ENCODE data around the gene ITGA11.
A peak's percentile ranks its signal among the peaks of the same experiment; 100 is the strongest.

ITGA11 gene

DNA sequence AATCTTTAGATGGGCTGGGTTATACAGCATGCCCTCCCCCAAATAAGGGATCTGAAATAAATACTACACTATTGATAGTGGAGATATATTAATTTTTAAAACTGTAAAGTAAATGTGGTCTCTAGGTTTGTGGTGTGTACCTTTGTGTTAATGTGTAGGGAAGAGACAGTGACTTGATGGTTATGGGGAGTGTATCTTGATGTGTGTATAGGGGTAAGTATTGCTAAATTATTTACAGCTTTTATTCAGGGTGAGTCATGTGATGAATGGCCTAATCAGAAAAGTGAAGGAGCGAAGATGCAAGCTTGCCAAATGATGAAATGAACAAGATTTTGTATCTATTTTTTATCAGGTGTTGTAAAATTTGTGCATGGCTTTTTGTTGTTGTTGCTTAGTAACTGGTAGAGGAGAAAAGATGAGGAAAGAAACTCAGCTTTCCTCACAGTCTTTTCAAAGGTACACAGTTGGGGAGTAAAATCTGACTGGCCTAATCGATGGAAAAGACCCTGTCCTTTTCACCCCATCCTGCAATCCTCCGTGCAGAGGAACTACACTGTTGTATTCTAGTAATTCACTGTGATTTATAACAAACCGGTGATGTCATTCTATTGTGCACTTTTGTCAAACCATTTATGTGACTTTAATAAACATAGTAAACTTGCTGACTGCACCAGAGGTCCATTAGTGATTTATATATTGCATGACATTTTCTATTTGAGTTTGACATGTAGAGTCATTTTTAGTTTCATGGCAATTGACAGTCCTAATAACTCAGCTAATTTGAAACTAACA, 136.8 kb downstream of the ITGA11 start:
- no peak for DNase-seq
- in situ Hi-C loops (cut with HindIII; ENCODE audit: low pct_ligation_motif_present, low pct_unique_long_range_greater_than_20kb, low sequenced_read_pairs): no loop called here

DNA sequence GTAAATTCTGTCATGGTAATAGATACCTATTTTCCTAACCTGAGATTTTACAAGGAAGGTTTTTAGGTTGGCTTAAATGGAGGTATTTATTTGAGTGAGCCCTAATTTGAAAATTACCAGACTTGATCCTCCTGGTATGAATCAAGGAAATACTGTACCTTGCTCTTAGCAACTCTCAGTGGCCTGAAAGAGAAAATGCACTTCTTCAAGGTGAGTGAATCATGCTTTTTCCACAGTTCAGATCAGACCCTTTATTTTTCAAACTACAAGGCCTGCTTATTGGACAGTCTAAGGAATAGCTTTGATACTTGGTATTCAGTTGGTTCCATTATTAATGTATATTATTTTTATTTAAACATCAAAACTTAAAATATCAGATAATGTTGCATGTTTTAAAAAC, 139.0 kb downstream of the ITGA11 start:
- no peak for DNase-seq
- in situ Hi-C loops (cut with HindIII; ENCODE audit: low pct_ligation_motif_present, low pct_unique_long_range_greater_than_20kb, low sequenced_read_pairs): no loop called here

DNA sequence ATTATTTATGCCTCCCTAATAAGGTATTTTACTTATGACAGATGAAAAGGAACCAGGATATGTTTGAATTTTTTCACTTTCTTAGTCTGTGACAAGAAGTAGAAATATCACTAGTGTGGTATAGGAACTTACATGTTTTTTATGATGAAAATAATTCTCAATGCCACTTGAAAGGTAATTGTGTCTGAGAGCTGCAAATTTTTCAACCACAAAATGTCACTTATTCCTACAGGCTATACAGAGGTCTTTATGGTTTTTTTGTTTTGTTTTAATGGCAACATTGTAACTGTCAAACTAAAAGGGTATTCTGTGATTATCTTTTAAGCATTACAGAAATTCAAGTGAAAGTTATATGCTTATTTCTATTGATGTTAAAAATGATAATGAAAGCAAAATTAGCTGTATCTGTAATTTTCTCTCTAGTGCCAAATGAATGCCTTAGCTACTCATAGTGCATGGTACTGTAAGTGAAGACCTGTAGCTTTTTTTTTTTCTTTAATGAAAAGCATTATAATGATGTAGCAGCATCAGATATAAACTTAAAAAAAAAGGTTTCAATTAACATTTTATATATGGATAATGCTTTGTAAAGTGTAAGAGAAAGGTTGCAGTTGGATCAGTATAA, 139.7 kb downstream of the ITGA11 start:
- in situ Hi-C loops (cut with HindIII; ENCODE audit: low pct_ligation_motif_present, low pct_unique_long_range_greater_than_20kb, low sequenced_read_pairs): no loop called here
- DNase-seq: no peak

DNA sequence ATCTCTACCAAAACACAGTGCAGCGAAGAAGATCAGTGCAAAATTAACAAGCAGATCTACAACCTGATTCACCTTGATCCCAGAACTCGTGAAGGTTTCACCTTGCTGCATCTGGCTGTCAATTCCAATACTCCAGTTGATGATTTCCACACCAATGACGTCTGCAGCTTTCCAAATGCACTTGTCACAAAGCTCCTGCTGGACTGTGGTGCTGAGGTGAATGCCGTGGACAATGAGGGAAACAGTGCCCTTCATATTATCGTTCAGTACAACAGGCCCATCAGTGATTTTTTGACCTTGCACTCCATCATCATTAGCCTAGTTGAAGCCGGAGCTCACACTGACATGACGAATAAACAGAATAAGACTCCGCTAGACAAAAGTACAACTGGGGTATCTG, 141.2 kb downstream of the ITGA11 start:
- in situ Hi-C loops (cut with HindIII; ENCODE audit: low pct_ligation_motif_present, low pct_unique_long_range_greater_than_20kb, low sequenced_read_pairs): no loop called here
- no peak for DNase-seq

DNA sequence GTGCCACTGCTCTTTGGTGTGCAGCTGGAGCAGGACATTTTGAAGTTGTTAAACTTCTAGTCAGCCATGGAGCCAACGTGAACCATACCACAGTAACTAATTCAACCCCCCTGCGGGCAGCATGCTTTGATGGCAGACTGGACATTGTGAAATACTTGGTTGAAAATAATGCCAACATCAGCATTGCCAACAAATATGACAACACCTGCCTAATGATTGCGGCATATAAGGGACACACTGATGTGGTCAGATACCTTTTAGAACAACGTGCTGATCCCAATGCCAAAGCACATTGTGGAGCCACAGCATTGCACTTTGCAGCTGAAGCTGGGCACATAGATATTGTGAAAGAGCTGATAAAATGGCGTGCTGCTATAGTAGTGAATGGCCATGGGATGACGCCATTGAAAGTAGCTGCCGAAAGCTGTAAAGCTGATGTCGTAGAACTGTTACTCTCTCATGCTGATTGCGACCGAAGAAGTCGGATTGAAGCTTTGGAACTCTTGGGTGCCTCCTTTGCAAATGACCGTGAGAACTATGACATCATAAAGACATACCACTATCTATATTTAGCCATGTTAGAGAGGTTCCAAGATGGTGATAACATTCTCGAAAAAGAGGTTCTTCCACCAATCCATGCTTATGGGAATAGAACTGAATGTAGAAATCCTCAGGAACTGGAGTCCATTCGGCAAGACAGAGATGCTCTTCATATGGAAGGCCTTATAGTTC, 142.2 kb downstream of the ITGA11 start:
- in situ Hi-C loops (cut with HindIII; ENCODE audit: low pct_ligation_motif_present, low pct_unique_long_range_greater_than_20kb, low sequenced_read_pairs): no loop called here
- DNase-seq: no peak

DNA sequence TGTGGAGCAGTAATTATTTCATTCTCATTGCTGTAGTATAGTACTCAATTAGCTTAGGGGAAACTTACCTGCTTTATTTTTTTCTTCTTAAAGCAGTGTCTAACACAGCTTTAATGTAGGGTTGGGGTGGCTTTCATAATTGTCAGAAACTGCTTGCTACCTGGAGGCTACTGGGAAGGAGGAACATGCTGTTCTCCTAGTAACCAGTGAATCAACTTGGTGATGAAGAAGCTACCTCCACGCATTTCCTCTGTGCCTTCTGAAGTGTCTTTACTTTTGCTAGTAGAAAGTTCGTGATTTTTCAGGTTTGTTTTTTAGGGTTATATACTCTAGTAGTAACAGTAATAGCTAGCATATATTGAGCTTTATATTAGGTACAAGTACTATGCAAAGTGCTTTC, 142.9 kb downstream of the ITGA11 start:
- in situ Hi-C loops (cut with HindIII; ENCODE audit: low pct_ligation_motif_present, low pct_unique_long_range_greater_than_20kb, low sequenced_read_pairs): no loop called here
- DNase-seq: no peak

DNA sequence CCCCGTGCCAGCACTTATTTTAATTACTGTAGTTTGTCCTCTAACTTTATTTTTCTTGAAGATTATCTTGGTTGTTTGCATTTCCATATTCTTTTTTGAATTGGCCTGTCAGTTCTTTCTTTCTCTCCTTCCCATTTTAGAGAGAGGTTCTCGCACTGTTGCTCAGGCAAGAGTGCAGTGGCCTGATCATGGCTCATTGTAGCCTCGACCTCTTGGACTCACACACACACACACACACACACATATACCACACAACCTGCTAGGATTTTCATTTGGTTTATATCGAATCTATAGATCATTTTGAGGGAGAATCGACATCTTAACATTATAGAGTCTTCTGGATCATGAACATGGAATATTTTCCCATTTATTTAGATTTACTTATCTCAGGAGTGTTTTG, 145.7 kb downstream of the ITGA11 start:
- in situ Hi-C loops (cut with HindIII; ENCODE audit: low pct_ligation_motif_present, low pct_unique_long_range_greater_than_20kb, low sequenced_read_pairs): no loop called here
- no peak for DNase-seq

DNA sequence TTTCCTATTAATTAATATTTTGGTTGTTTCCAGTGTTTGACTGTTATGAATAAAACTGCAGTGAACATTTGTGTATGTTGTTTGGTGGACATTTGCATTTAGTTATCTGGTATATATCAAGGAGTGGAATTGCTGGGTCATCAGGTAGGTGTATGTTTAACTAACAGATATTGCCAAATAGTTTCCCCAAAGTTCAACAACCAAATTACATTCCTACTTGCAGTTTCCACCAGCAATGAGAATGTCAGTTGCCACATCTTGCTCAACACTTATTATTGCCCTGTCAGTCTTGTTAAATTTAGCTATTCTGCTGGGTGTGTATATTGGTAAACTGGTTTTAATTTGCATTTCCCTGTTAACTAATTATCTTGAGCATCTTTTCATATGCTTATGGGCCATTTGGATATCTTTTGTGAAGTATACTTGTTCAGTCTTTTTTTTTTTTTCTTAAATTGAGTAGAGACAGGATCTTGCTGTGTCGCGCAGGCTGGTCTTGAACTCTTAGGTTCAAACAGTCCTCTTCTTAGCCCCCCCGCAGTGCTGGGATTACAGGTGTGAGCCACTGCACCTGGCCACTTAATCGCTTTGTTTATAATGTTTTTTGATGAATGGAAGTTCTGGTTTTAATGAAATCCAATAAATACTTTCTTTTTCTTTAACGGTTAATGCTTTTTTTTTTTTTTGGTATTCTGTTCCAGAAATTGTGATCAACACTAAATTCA, 146.5 kb downstream of the ITGA11 start:
- DNase-seq: no peak
- in situ Hi-C loops (cut with HindIII; ENCODE audit: low pct_ligation_motif_present, low pct_unique_long_range_greater_than_20kb, low sequenced_read_pairs): no loop called here

DNA sequence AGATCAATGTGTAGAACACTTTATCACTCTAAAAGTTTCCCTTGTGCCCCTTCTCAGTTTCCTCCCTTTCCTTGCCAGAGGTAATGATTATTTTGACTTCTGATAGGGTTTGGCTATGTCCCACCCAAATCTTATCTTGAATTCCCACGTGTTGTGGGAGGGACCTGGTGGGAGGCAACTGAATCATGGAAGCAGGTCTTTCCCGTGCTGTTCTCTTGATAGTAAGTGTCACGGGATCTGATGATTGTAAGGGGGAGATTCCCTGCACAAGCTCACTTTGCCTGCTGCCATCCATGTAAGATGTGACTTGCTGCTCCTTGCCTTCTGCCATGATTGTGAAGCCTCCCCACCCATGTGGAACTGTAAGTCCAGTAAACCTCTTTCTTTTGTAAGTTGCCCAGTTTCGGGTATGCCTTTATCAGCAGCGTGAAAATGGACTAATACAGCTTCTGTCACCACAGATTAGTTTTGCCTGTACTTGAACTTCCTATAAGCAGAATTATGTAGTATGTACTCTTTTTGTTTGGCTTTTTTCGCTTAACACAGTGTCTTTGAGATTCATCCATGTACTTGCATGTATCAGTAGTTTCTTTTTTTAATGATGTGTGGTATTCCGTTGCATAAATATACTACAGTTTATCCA, 147.2 kb downstream of the ITGA11 start:
- in situ Hi-C loops (cut with HindIII; ENCODE audit: low pct_ligation_motif_present, low pct_unique_long_range_greater_than_20kb, low sequenced_read_pairs): no loop called here
- DNase-seq: no peak

DNA sequence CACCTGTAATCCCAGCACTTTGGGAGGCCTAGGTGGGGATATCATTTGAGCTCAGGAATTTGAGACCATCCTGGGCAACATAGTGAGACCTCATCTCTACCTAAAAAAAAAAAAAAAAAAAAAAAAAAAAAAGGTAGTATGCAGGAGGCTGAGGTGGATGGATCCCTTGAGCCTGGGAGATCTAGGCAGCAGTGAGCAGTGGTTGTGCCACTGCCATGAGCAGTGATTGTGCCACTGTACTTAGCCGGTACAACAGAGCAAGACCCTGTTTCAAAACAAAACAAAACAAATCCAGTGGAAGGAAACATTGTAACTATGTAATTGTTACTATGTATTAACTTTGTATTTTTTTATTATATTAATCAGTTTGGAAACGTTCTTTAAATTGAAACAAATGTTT, 148.6 kb downstream of the ITGA11 start:
- in situ Hi-C loops (cut with HindIII; ENCODE audit: low pct_ligation_motif_present, low pct_unique_long_range_greater_than_20kb, low sequenced_read_pairs): no loop called here
- no peak for DNase-seq

DNA sequence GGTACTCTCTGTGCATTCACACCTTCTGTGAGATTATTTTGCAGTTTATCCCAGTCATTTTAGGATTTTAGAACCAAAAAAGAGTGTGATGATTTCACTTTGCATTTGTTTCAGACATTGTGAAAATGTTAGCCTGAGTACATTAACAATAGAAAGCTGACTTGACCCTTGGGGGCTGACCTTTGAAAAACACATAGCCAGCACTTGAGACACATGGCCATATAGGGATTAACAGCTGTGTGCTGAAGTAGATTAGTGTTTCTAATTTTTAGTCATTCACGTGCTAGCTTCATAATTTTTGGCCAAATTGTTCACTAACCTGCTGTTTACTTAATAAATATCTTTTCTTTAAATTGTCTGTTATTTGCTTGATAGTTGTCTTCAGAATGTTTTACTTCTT, 151.0 kb downstream of the ITGA11 start:
- in situ Hi-C loops (cut with HindIII; ENCODE audit: low pct_ligation_motif_present, low pct_unique_long_range_greater_than_20kb, low sequenced_read_pairs): no loop called here
- DNase-seq: no peak

DNA sequence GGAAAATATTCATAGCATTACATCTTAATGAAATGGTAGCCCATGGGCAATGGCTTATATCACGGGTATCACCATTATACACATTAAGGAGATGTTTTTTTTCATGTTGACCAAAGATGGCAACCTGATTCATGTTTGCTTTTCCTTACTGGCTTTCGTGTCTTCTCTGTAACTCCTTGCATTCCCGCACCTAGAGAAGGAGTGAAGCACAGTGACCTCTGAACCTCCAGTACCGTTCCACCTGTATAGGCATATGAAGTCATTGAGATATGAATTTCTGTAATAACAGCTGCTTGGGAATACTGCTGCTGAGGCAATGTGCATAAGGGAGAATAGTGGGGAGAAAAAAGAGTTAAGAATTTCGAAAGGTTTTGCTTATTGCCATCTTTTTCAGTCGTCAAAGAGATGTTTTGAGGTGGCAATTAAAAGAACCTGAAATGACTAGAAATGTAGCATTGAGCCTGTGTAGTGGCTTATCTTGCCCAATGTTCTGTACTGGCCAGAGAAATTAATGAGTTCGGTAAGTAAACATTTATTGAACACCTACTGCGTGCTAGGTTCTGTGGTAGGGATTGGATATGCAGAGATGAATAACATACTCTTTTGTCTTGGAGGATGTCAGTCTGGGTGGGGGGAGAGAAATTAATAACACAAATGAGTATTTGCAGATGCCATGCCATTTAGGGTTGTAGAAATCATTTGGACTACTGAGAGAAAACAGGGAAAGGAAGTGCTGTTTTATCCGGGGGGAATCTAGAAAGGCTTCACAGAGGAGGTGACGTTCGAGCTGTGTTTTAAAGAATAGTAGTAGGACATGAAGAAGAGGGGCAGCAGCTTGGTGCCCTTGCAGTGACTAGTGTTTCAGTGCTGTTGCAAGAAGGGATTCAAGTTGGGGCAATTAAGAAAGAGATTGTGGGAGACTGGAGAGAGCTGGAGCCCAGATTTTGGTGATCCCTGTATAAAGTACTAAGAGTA, 151.9 kb downstream of the ITGA11 start:
- in situ Hi-C loops (cut with HindIII; ENCODE audit: low pct_ligation_motif_present, low pct_unique_long_range_greater_than_20kb, low sequenced_read_pairs): no loop called here
- DNase-seq: no peak

DNA sequence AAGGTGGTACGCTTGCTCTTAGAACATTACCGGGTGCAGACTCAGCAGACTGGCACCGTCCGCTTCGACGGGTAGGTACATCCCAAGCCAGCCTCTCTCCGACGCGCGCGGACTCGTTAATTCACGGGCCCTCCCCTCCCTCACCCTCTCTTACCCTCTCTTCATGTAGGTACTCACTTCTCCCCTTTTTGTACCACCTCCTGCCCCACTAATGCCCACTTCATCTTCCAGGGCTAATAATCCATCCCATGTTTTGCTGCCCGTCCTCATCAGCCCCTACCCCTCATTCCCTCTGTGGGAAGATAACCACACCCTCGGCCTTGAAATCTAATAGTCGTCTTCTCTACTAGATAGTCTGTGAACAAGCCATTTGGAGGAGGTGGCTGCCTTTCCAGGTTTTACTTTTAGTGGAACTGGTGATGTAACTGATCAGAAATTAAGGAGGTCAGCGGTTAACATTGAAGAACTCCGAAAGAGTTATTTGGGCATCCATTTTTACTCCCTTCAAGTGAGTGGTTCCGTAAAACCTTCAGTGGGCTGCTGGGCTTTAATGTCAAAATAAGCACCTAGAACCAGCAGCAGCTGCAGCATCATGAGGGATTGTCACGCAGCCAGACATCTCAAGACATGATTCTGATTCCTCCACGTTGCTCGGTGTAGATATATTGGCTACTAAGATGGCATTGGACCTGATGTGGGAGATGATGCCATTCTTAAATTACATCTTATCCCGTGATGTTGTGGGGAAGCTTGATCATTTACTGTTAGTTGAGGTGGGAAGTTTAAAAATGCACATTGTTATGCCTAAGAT, 153.2 kb downstream of the ITGA11 start:
- in situ Hi-C loops (cut with HindIII; ENCODE audit: low pct_ligation_motif_present, low pct_unique_long_range_greater_than_20kb, low sequenced_read_pairs): no loop called here
- no peak for DNase-seq

DNA sequence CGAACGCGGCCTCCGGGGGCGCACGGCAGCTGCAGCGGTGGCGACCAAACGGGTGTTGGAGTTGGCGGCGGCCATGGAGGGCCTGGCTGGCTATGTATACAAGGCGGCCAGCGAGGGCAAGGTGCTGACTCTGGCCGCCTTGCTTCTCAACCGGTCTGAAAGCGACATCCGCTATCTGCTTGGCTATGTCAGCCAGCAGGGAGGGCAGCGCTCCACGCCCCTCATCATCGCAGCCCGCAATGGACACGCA, 153.7 kb downstream of the ITGA11 start:
- no peak for DNase-seq
- in situ Hi-C loops (cut with HindIII; ENCODE audit: low pct_ligation_motif_present, low pct_unique_long_range_greater_than_20kb, low sequenced_read_pairs): no loop called here

DNA sequence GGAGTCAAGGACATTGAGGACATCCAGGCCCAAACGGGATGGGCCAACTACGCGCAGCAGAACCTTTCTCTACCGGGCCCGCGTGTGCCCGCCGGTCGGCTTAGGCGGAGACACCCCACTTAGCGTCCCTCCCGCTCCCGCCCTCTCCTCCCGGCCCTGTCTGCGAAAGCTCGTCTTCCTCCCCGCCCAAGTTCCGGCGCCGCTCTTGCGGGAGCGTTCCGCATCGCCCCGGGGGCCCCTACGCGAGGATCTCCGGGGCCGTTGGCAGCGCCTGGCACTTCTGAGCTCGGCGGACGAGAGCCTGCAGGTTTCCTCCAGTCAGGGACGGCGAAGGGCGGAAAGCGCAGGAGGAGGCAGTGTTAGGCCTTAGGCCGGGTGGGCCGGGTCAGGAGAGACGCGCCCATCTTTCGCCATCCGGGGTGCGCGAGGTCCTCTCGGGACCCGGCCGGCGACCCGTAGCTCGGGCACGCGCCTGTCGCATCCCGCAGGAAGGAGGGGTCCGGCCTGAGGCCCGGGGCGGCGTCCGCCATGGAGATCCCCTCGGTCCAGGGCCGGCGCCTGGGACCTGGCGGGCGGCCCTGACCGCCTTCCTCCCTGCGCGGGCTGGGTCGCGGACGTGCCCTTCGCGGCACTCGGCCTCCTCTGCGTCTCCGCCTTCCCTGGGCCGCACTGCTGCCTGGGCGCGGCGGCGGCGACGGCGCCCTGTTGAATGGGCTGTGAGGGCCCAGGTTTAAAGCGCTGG, 154.2 kb downstream of the ITGA11 start, which contains the start of gene FEM1B:
Gene FEM1B, plus strand, starts transcription at position 143 of the 742 bp plus-strand sequence. CDS start 673 bp downstream, outside the sequence.
- DNase-seq: peak; percentile 90
- in situ Hi-C loops (cut with HindIII; ENCODE audit: low pct_ligation_motif_present, low pct_unique_long_range_greater_than_20kb, low sequenced_read_pairs): no loop called here

DNA sequence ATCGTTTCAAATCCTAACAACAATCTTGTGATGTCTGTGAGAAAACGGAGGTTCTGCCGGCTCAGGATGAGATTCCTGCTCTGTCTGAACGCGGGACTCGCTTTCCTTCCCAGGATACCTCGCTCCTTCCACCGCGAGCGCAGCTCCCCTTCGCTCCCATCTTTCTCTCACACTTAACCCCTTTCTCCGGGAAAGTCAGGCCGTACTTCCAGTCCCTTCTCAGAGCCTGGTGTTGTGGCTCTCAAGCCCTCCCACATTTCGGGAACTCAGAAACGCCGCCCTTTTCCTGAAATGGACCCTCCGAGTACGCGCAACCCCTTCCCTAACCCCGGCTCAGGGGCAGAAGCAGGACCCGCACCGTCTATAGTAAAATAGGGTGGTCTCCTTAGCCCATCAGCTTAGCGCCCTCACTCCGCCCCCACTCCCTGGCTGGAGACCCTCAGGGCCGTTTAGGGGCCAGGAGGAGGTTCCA, 154.8 kb downstream of the ITGA11 start:
- peak; percentile 53 for DNase-seq
- in situ Hi-C loops (cut with HindIII; ENCODE audit: low pct_ligation_motif_present, low pct_unique_long_range_greater_than_20kb, low sequenced_read_pairs): no loop called here
